ENCODE measurements around the gene EAF2. TPM values are rescaled to one million over a fixed set of nuclear protein-coding genes. Genes with fewer than 3 reads are reported as not detected.

Gene EAF2
- polyA plus RNA-seq (2013), result 5.8 and 6.7 TPM in 2 replicates

DNA sequence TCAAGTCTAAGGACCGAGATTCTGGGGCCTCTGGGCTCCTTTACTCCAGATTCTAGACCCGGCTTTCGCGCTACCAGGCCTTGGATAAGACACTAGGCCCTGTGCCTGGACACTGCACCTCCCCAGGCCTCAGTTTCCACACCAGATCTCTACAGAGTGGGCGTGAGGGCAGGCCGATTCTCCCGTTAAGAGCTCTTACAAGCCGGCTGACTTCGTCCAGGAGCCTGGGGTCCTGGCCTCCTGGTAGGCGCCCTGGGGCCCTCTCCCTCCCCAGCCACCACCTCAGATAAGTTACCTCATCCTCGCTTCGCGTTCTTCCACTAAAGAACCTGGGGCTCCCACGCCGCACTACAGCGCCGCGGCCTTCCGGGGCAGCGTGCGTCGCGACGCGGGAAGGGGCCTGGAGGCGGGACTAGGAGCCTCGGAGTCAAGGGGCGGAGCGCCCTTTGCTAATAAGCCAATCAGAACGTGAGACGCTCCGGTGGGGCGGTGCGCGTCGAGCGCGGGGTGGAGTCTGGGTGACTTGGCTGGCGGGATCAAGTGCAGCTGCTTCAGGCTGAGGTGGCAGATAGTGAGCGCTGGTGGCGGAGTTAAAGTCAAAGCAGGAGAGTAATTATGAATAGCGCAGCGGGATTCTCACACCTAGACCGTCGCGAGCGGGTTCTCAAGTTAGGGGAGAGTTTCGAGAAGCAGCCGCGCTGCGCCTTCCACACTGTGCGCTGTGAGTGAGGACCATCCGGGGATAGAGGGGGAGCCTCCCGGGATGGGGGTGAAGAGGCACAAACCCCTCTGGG lies at the start of gene EAF2, which contains the start of gene IQCB1:
Gene EAF2, plus strand, starts transcription at position 539 of the 794 bp plus-strand sequence. Its CDS starts 77 bp downstream, at position 616.
Gene IQCB1, minus strand, starts transcription at position 390 of the 794 bp plus-strand sequence. CDS start 6,100 bp downstream, outside the sequence.
- H3K27me3 ChIP-seq (ENCODE audit: insufficient read depth, low read length), result no peaks in the 10 kb centered on the region
- no CpG with 5 or more reads among the region's 54 CpGs for WGBS (ENCODE audit: extremely low coverage, insufficient coverage, insufficient read length)
- H2BK120ac ChIP-seq (ENCODE audit: insufficient read depth, low read length, poor library complexity), result peak within 1 kb of the TSS; percentile 39
- peaks cover 3% of the 10 kb centered on the region for H3K79me2 ChIP-seq (ENCODE audit: control insufficient read depth, insufficient read depth, low read length, poor library complexity)
- H3K9me3 ChIP-seq (ENCODE audit: insufficient read depth, low read depth, low read length), result no peaks in the 10 kb centered on the region
- no peak within 1 kb of the TSS for H2AK5ac ChIP-seq (ENCODE audit: low read length)
- H3K23ac ChIP-seq (ENCODE audit: low read length), result no peak within 1 kb of the TSS
- H2BK5ac ChIP-seq (ENCODE audit: low read depth, low read length, poor library complexity), result peak within 1 kb of the TSS; percentile 50
- peak within 1 kb of the TSS; percentile 66 for H3K18ac ChIP-seq (ENCODE audit: low read length)
- peak within 1 kb of the TSS; percentile 89 for H2AFZ ChIP-seq (ENCODE audit: insufficient read depth, low read length, poor library complexity)
- peak within 1 kb of the TSS; percentile 82 for H3K14ac ChIP-seq (ENCODE audit: low read length)
- H2BK12ac ChIP-seq (ENCODE audit: low read length), result peak within 1 kb of the TSS; percentile 29
- peak within 1 kb of the TSS; percentile 55 for H4K12ac ChIP-seq (ENCODE audit: low read depth, low read length)
- peak within 1 kb of the TSS; percentile 79 for H3K4me3 ChIP-seq (ENCODE audit: low read depth, low read length)
- peak within 1 kb of the TSS; percentile 78 for H3K9ac ChIP-seq (ENCODE audit: low read length)
- peak within 1 kb of the TSS; percentile 77 for H4K91ac ChIP-seq (ENCODE audit: low read depth, low read length)
- peaks cover 0 to 6% of the 10 kb centered on the region in 2 experiments for H3K4me1 ChIP-seq (ENCODE audit: control insufficient read depth in 1 of 2, insufficient read depth in 2 of 2, low read length in 2 of 2)
- peak within 1 kb of the TSS; percentile 100 for H3K4me2 ChIP-seq (ENCODE audit: low read length)
- H4K8ac ChIP-seq (ENCODE audit: low read depth, low read length), result peak within 1 kb of the TSS; percentile 81
- H3K27ac ChIP-seq (ENCODE audit: low read depth, low read length), result peak within 1 kb of the TSS; percentile 44
- peaks cover 3% of the 10 kb centered on the region for H3K79me1 ChIP-seq (ENCODE audit: low read length)
- H3K36me3 ChIP-seq (ENCODE audit: control insufficient read depth in 1 of 2, insufficient read depth in 2 of 2, low read length in 2 of 2), result peaks cover 0 to 2% of the 10 kb centered on the region in 2 experiments
- H3K4ac ChIP-seq (ENCODE audit: low read depth, low read length), result no peak within 1 kb of the TSS
- peak; percentile 97 to 99 for DNase-seq

DNA sequence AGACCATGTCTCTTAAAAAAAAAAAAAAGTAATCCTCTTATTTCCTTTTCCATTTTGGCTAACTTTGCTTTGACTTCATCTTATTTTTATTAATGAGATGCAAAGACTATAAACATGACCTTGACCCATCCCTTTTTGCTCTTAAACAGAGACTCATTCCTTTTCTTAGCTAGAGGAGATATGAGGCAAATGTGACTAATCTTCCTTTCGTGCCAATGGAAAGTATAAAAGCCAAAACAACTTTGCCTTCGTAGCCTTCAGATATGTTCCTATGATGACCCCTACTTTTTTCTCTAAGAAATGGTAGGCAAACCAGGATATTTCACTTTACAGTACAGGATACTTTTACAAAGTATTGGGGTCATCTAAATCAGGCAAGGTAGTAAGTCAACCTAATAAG lies 48.5 kb upstream of the EAF2 start:
- H3K18ac ChIP-seq (ENCODE audit: low read length), result no peak overlapping the region
- no peak overlapping the region for H3K4me3 ChIP-seq (ENCODE audit: low read depth, low read length)
- H3K4ac ChIP-seq (ENCODE audit: low read depth, low read length), result no peak overlapping the region
- no peak overlapping the region for H4K91ac ChIP-seq (ENCODE audit: low read depth, low read length)
- DNase-seq, result no peak
- H4K8ac ChIP-seq (ENCODE audit: low read depth, low read length), result no peak overlapping the region
- no CpG with 5 or more reads among the region's 2 CpGs for WGBS (ENCODE audit: extremely low coverage, insufficient coverage, insufficient read length)
- H3K27ac ChIP-seq (ENCODE audit: low read depth, low read length), result no peak overlapping the region
- H2AFZ ChIP-seq (ENCODE audit: insufficient read depth, low read length, poor library complexity), result no peak overlapping the region
- no peak overlapping the region for H4K12ac ChIP-seq (ENCODE audit: low read depth, low read length)
- H3K23ac ChIP-seq (ENCODE audit: low read length), result no peak overlapping the region
- H3K9ac ChIP-seq (ENCODE audit: low read length), result no peak overlapping the region
- H3K36me3 ChIP-seq (ENCODE audit: control insufficient read depth in 1 of 2, insufficient read depth in 2 of 2, low read length in 2 of 2), result peaks cover 5 to 6% of the 10 kb centered on the region in 2 experiments
- H2BK120ac ChIP-seq (ENCODE audit: insufficient read depth, low read length, poor library complexity), result no peak overlapping the region
- H2BK12ac ChIP-seq (ENCODE audit: low read length), result no peak overlapping the region
- no peaks in the 10 kb centered on the region for H3K4me1 ChIP-seq (ENCODE audit: control insufficient read depth in 1 of 2, insufficient read depth in 2 of 2, low read length in 2 of 2)
- H3K9me3 ChIP-seq (ENCODE audit: insufficient read depth, low read depth, low read length), result no peaks in the 10 kb centered on the region
- no peaks in the 10 kb centered on the region for H3K79me1 ChIP-seq (ENCODE audit: low read length)
- H2BK5ac ChIP-seq (ENCODE audit: low read depth, low read length, poor library complexity), result no peak overlapping the region
- H3K4me2 ChIP-seq (ENCODE audit: low read length), result no peak overlapping the region
- H2AK5ac ChIP-seq (ENCODE audit: low read length), result no peak overlapping the region
- H3K27me3 ChIP-seq (ENCODE audit: insufficient read depth, low read length), result no peaks in the 10 kb centered on the region
- H3K79me2 ChIP-seq (ENCODE audit: control insufficient read depth, insufficient read depth, low read length, poor library complexity), result no peaks in the 10 kb centered on the region
- H3K14ac ChIP-seq (ENCODE audit: low read length), result no peak overlapping the region

DNA sequence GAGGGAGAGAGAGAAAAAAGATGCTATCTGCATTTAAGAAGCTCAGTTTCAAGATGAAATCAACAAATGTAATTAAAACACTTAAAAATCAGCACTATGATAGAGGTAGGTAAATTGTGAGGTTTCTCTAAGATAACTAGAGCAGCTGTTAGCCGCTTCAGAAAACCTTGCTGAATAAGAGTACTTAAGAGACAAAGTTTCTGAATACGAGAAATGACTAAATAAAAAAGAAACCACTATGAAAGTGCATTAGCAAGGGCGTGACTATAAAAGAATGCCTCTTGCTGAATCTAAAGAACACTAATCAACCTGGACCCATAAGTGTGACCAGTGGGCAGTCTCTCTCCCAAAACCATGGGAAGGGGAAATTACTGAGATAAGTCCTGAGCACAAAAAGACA lies 41.9 kb upstream of the EAF2 start:
- H2BK12ac ChIP-seq (ENCODE audit: low read length), result no peak overlapping the region
- H4K8ac ChIP-seq (ENCODE audit: low read depth, low read length), result no peak overlapping the region
- no peak overlapping the region for H2AFZ ChIP-seq (ENCODE audit: insufficient read depth, low read length, poor library complexity)
- H2BK120ac ChIP-seq (ENCODE audit: insufficient read depth, low read length, poor library complexity), result no peak overlapping the region
- no peak overlapping the region for H3K9ac ChIP-seq (ENCODE audit: low read length)
- no peaks in the 10 kb centered on the region for H3K4me1 ChIP-seq (ENCODE audit: control insufficient read depth in 1 of 2, insufficient read depth in 2 of 2, low read length in 2 of 2)
- no peaks in the 10 kb centered on the region for H3K79me1 ChIP-seq (ENCODE audit: low read length)
- no peaks in the 10 kb centered on the region for H3K9me3 ChIP-seq (ENCODE audit: insufficient read depth, low read depth, low read length)
- DNase-seq, result no peak
- H3K14ac ChIP-seq (ENCODE audit: low read length), result no peak overlapping the region
- H3K27ac ChIP-seq (ENCODE audit: low read depth, low read length), result no peak overlapping the region
- WGBS (ENCODE audit: extremely low coverage, insufficient coverage, insufficient read length), result no CpG with 5 or more reads among the region's 3 CpGs
- H4K12ac ChIP-seq (ENCODE audit: low read depth, low read length), result no peak overlapping the region
- peaks cover 1 to 2% of the 10 kb centered on the region in 2 experiments for H3K36me3 ChIP-seq (ENCODE audit: control insufficient read depth in 1 of 2, insufficient read depth in 2 of 2, low read length in 2 of 2)
- H4K91ac ChIP-seq (ENCODE audit: low read depth, low read length), result no peak overlapping the region
- no peak overlapping the region for H3K4me2 ChIP-seq (ENCODE audit: low read length)
- H3K27me3 ChIP-seq (ENCODE audit: insufficient read depth, low read length), result no peaks in the 10 kb centered on the region
- H3K23ac ChIP-seq (ENCODE audit: low read length), result no peak overlapping the region
- H3K79me2 ChIP-seq (ENCODE audit: control insufficient read depth, insufficient read depth, low read length, poor library complexity), result no peaks in the 10 kb centered on the region
- no peak overlapping the region for H3K4ac ChIP-seq (ENCODE audit: low read depth, low read length)
- no peak overlapping the region for H3K18ac ChIP-seq (ENCODE audit: low read length)
- no peak overlapping the region for H2AK5ac ChIP-seq (ENCODE audit: low read length)
- no peak overlapping the region for H2BK5ac ChIP-seq (ENCODE audit: low read depth, low read length, poor library complexity)
- H3K4me3 ChIP-seq (ENCODE audit: low read depth, low read length), result no peak overlapping the region

DNA sequence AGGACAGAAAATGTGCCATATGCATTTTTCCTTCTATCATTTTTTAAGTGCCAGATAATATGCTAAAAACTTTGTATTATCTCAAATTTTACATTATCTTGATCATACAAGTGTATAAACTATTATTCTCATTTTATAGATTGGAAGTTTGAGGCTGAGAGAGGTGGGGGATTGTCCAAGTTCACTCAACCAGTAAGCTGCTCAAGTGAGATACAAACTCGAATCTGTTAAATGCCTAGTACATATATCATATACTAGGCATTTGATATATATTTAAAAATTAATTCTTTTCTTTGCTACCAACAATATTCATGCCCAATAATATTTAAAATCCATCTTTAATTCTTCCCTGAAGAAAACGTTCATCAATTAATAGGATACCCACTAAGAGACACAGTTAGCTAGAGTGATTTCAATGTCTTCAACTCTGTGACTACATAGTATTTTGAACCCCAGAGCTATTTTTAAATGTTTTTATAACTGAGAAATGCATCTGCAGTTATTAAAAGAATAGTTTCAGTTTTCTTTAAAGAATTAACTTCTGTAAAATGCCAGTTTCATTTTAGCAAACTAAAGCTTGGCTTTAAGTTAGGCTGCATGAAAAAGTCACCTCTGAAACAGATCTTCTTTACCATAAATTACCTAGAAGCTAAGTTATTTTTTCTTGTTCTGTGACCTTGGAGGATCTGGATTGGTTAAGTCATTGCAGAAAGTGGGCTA lies 40.6 kb upstream of the EAF2 start:
- Histone ChIP-seq H3K4ac (ENCODE audit: low read depth, low read length) (no peak overlapping the region), H3K27me3 (ENCODE audit: insufficient read depth, low read length) (no peaks in the 10 kb centered on the region), H2BK5ac (ENCODE audit: low read depth, low read length, poor library complexity) (no peak overlapping the region), H3K4me1 (ENCODE audit: control insufficient read depth in 1 of 2, insufficient read depth in 2 of 2, low read length in 2 of 2) (no peaks in the 10 kb centered on the region), H3K4me2 (ENCODE audit: low read length) (no peak overlapping the region), H4K12ac (ENCODE audit: low read depth, low read length) (no peak overlapping the region), H2BK120ac (ENCODE audit: insufficient read depth, low read length, poor library complexity) (no peak overlapping the region), H3K4me3 (ENCODE audit: low read depth, low read length) (no peak overlapping the region), H3K79me1 (ENCODE audit: low read length) (no peaks in the 10 kb centered on the region), H3K36me3 (ENCODE audit: control insufficient read depth in 1 of 2, insufficient read depth in 2 of 2, low read length in 2 of 2) (peaks cover 0 to 2% of the 10 kb centered on the region in 2 experiments), H2AFZ (ENCODE audit: insufficient read depth, low read length, poor library complexity) (no peak overlapping the region), H3K14ac (ENCODE audit: low read length) (no peak overlapping the region), H3K9ac (ENCODE audit: low read length) (no peak overlapping the region), H3K79me2 (ENCODE audit: control insufficient read depth, insufficient read depth, low read length, poor library complexity) (no peaks in the 10 kb centered on the region), H3K27ac (ENCODE audit: low read depth, low read length) (no peak overlapping the region), H3K23ac (ENCODE audit: low read length) (no peak overlapping the region), H3K18ac (ENCODE audit: low read length) (no peak overlapping the region), H3K9me3 (ENCODE audit: insufficient read depth, low read depth, low read length) (no peaks in the 10 kb centered on the region), H4K91ac (ENCODE audit: low read depth, low read length) (no peak overlapping the region), H2BK12ac (ENCODE audit: low read length) (no peak overlapping the region), H2AK5ac (ENCODE audit: low read length) (no peak overlapping the region), H4K8ac (ENCODE audit: low read depth, low read length) (no peak overlapping the region)
- no peak for DNase-seq
- WGBS (ENCODE audit: extremely low coverage, insufficient coverage, insufficient read length), result 100% methylated on average over 1 of the region's 2 CpGs
